Right lobe of liver (tissue), 6 donors: Measurements from ENCODE around the gene RHCG. TPM values are rescaled to one million over a fixed set of nuclear protein-coding genes. Genes with fewer than 3 reads are reported as not detected.

Experiments used
- ATAC-seq, 4 donors: fragments of 200-7000 bp; cut with Tn5 transposase; one replicate each; pipeline ENCODE4 v1.9.1; 2020; ENCODE audit warnings: mild to moderate bottlenecking in 4 of 4, moderate library complexity in 4 of 4
- DNase-seq, 3 donors: peaks; one replicate each; pipeline ENCODE4 v3.0.0-alpha.2; 2020
- H3K27ac ChIP-seq, 3 donors: fragments of 200-600 bp; one replicate each; pipeline ENCODE4 v1.8.0; 2022
- H3K27me3 ChIP-seq, 2 donors: fragments of 200-600 bp; one replicate each; pipeline ENCODE4 v1.8.0; 2022
- H3K36me3 ChIP-seq, 4 donors: fragments of 200-600 bp; sonication (generic) in 1 of 4; one replicate each; pipeline versions ENCODE4 v1.5.1 to v1.8.0; 2017 to 2022; ENCODE audit warnings: control low read depth in 1 of 4
- H3K4me1 ChIP-seq, 4 donors: fragments of 200-600 bp; sonication (generic) in 1 of 4; one replicate each; pipeline versions ENCODE4 v1.5.1 to v1.8.0; 2017 to 2022; ENCODE audit warnings: control low read depth in 1 of 4
- H3K4me3 ChIP-seq, 3 donors: fragments of 200-600 bp; one replicate each; pipeline ENCODE4 v1.8.0; 2022
- H3K9me3 ChIP-seq, 4 donors: fragments of 200-600 bp; sonication (generic) in 1 of 4; one replicate each; pipeline versions ENCODE4 v1.5.1 to v1.8.0; 2017 to 2022; ENCODE audit warnings: control low read depth in 1 of 4
- CTCF ChIP-seq, 4 donors: fragments of 200-600 bp in 3 of 4; fragments of 450-650 bp in 1 of 4; IDR thresholded peaks; one replicate each; pipeline versions ENCODE4 v1.5.1 to v1.8.0; 2016 to 2022; ENCODE audit warnings: antibody characterized with exemption in 4 of 4, mild to moderate bottlenecking in 2 of 4
- POLR2A ChIP-seq: fragments of 450-650 bp; IDR thresholded peaks from one replicate; pipeline ENCODE4 v1.6.1; 2017; ENCODE audit warnings: antibody characterized with exemption, mild to moderate bottlenecking
- WGBS: methylation state at CpG from one replicate; pipeline ENCODE4 v1.1.6; 2018; ENCODE audit warnings: low coverage, low lambda C conversion rate; ENCODE audit not compliant: insufficient coverage; ENCODE audit errors: missing lambda C conversion rate; 5-methylcytosine and 5-hydroxymethylcytosine counted together
- intact Hi-C, 2 donors: fragments of 100-400 bp; cut with DNase I; formaldehyde crosslinking; loops; one replicate each; pipeline versions ENCODE4 v1.11.2 to v1.14.1; 2022
- total RNA-seq, 6 experiments: library from RNA; depleted of rRNA in 2 of 6; stranded (reverse); fragments of >200 nt in 2 of 6; fragmentation: NEBNext Ultra II Directional in 3 of 6; extraction: Animal tissue kit (Norgen Biotek cat#: 25700) in 3 of 6; gene quantifications; one replicate each; pipeline versions ENCODE4 v1.1.0 to v1.2.4, GENCODE V29; 2016 to 2023
- donor health status: DM: no; HTN: yes; CAD: no.
- donor health status: DM: no; HTN: no; CAD: no.
- donor health status: DM: no; HTN: no; CAD: no.
- donor health status: DM: no; HTN: yes; CAD: no.
- donor health status: DM: no; HTN: yes; CAD: no.

RHCG gene
- total RNA-seq, 6 experiments from 2014 or later = 0.20 to 0.82 (median 0.37) TPM; not detected in 1

GRCh38 chr15:89451846-89452245 lies 44.5 kb downstream of the RHCG start:
- no peaks in the 10 kb centered on the region for H3K27me3 ChIP-seq
- peaks cover 0 to 22% (median 8%) of the 10 kb centered on the region in 4 donors for H3K4me1 ChIP-seq
- H3K27ac ChIP-seq = no peak overlapping the region
- WGBS = 93% methylated on average over 1 of the region's 1 CpG
- intact Hi-C loops = no loop called here
- H3K9me3 ChIP-seq = no peaks in the 10 kb centered on the region
- H3K4me3 ChIP-seq = no peak overlapping the region
- DNase-seq (no peak), ATAC-seq (no peak)
- TF ChIP-seq POLR2A (no peak), CTCF (IDR thresholded peaks at IDR 0.05) (no peak)
- H3K36me3 ChIP-seq = no peaks in the 10 kb centered on the region

- Histone ChIP-seq H3K4me3 (no peak overlapping the region), H3K9me3 (no peaks in the 10 kb centered on the region), H3K27ac (no peak overlapping the region), H3K27me3 (no peaks in the 10 kb centered on the region), H3K4me1 (peaks cover 0 to 7% (median 2%) of the 10 kb centered on the region in 4 donors), H3K36me3 (no peaks in the 10 kb centered on the region)
- WGBS = 27% methylated on average over 8 of the region's 11 CpGs
- TF ChIP-seq CTCF (IDR thresholded peaks at IDR 0.05) (no peak), POLR2A (no peak)
- ATAC-seq (peak; percentile 62 to 76 (median 74)), DNase-seq (no peak)
- intact Hi-C loops = no loop called here
Measured at GRCh38 chr15:89450076-89451006, 46.0 kb downstream of the RHCG start.

DNA sequence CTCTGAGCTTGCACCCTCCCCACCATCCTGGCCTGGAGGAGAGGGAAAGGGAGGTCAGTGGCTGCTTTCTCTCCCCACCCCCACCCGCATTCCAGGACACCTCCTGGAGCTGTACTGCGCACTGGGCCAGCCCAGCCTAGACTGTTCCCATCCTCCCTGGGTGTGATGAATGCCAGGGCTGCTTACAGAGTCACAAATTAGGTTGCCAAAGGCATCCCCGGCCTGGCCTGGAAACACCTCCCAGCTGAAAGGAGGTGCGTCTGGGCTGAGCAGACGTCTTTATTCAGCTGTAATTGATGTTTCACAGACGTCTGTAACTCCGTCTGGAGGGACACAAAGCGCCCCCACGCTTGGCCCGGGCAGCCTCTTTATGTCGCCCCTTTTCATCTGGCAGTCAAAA lies 47.6 kb downstream of the RHCG start:
- Histone ChIP-seq H3K4me1 (no peaks in the 10 kb centered on the region), H3K9me3 (no peaks in the 10 kb centered on the region), H3K27me3 (no peaks in the 10 kb centered on the region), H3K36me3 (no peaks in the 10 kb centered on the region), H3K27ac (no peak overlapping the region), H3K4me3 (no peak overlapping the region)
- intact Hi-C loops = no loop called here
- WGBS = no CpG with 5 or more reads among the region's 11 CpGs
- ATAC-seq = no peak
- no peak for TF ChIP-seq POLR2A
- no peak for DNase-seq

DNA sequence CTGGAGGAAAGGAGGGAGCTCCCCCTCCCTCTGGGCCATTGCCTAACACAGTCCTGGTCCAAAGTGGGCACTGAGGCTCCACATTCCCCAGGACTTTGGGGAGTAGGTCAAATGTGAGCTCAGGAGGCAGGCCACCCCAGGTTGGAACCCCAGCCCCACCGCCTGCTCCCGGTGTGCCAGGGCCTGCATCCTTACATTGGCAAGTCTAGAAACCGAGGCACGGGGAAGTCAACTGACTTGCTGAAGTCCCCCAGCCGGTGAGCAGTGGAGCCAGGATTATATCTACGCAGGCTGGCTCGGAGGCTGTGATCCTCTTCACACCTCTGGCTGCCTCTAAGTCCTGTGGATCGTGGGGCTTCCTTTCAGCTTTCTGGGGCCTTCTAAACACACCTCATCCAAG lies 48.7 kb downstream of the RHCG start:
- 94% methylated on average over 3 of the region's 8 CpGs for WGBS
- Histone ChIP-seq H3K4me1 (no peaks in the 10 kb centered on the region), H3K27ac (no peak overlapping the region), H3K4me3 (no peak overlapping the region), H3K36me3 (no peaks in the 10 kb centered on the region), H3K27me3 (no peaks in the 10 kb centered on the region), H3K9me3 (no peaks in the 10 kb centered on the region)
- TF ChIP-seq POLR2A (no peak), CTCF (IDR thresholded peaks at IDR 0.05) (no peak)
- ATAC-seq = no peak
- intact Hi-C loops = no loop called here
- no peak for DNase-seq

- ATAC-seq (no peak), DNase-seq (no peak)
- no peak for TF ChIP-seq CTCF (IDR thresholded peaks at IDR 0.05)
- no peak for TF ChIP-seq POLR2A
- no peaks in the 10 kb centered on the region for H3K4me1 ChIP-seq
- H3K27ac ChIP-seq = no peak overlapping the region
- intact Hi-C loops = no loop called here
- 78% methylated on average over 7 of the region's 9 CpGs for WGBS
- no peaks in the 10 kb centered on the region for H3K9me3 ChIP-seq
- no peaks in the 10 kb centered on the region for H3K27me3 ChIP-seq
- H3K36me3 ChIP-seq = no peaks in the 10 kb centered on the region
- no peak overlapping the region for H3K4me3 ChIP-seq
Measured at GRCh38 chr15:89446255-89446891, 50.0 kb downstream of the RHCG start.
